Measurements from ENCODE around the gene CSNK2B. TPM values are rescaled to one million over a fixed set of nuclear protein-coding genes. Genes with fewer than 3 reads are reported as not detected.

The CSNK2B gene
- polyA plus RNA-seq, 10 donors: 118 to 150 (median 138) TPM

DNA sequence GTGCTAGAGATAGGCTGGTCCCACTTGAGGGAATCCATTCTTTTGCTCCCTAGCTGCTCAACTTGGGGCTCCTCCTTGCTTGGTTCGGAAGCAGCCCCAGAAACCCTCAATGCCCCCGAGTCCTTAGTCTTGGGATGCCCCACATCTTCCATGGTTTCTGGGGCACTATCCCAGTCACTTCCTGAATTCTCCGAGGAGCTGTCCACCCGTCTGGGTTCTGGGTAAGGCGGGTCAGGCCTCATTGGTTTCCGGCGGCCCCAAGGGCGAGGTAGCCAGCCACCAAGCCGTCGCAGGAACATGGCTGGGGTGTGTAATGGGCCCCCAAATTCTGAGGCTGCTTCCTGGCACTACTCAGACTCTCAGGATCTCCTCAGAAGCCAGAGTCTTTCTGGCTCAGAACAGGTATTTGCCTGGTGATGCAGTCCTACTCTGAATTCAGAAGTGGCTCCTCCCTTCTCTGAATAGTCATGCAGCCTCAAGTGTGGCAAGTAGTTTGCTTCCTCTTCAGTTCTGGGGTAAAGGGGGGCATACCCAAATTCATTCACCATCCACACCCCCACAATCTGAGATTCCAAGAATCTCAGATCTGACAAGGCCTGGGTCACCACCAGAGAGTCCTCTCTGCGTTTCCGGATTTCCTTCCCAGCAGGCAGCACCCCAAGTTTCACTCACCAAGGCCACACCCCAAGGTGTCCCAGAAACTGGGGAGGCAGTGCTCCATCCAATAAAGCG is 6.1 kb upstream of the CSNK2B start:
- peak in 1 of 3 donors; percentile 37 for DNase-seq

DNA sequence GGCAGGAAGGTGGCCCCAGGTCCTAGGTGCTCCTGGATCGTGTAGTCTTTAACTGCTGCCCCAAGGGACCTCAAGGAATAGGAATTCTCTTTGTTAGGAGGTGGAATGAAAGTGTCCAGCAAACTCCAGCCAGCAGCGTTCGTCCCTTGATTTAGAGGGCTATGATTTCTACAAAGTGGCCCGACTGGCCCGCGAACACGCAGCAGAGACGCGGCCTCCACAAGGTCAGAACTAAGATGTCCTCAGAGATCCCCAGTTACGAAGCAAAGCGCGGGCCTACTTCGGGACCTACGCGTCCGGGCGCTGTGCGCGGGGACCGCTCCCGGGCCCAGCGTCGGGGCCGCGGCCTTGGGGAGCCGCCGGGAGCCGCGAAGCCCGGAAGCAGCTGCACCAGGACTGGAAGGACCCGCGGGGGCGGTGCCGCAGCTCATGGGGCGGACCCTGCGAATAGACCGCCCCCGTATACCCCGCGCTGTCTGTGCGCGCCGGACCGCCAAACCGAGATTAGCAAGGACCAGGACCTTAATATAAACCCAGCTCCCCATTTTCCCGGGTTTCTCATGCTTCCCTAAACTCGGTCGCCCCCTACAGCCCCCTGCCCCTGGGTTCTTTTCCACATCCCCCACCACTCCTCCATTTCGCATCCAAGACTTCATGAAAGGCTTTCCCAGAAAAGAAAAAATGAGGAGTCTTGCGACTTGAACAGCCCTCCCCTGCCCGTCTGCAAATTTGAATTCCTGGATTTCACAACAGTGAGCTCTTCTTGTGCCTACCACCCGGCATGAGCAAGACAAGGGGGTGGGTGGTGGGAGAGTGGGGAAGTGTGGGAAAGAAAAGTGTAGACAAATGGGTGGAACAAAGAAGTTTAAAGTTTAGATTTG is 5.3 kb upstream of the CSNK2B start, which contains the start of gene C6orf47:
Gene C6orf47, minus strand, starts transcription at position 398 of the 881 bp plus-strand sequence. CDS start 831 bp downstream, outside the sequence.
- DNase-seq: peak; percentile 83 to 95 (median 90)

- no peak for DNase-seq
Observed at GRCh38 chr6:31661262-31662123, 4.4 kb upstream of the CSNK2B start.

GRCh38 chr6:31662124-31662723 is 3.7 kb upstream of the CSNK2B start:
- DNase-seq: no peak

GRCh38 chr6:31663126-31663960 is 2.5 kb upstream of the CSNK2B start:
- DNase-seq: no peak

DNA sequence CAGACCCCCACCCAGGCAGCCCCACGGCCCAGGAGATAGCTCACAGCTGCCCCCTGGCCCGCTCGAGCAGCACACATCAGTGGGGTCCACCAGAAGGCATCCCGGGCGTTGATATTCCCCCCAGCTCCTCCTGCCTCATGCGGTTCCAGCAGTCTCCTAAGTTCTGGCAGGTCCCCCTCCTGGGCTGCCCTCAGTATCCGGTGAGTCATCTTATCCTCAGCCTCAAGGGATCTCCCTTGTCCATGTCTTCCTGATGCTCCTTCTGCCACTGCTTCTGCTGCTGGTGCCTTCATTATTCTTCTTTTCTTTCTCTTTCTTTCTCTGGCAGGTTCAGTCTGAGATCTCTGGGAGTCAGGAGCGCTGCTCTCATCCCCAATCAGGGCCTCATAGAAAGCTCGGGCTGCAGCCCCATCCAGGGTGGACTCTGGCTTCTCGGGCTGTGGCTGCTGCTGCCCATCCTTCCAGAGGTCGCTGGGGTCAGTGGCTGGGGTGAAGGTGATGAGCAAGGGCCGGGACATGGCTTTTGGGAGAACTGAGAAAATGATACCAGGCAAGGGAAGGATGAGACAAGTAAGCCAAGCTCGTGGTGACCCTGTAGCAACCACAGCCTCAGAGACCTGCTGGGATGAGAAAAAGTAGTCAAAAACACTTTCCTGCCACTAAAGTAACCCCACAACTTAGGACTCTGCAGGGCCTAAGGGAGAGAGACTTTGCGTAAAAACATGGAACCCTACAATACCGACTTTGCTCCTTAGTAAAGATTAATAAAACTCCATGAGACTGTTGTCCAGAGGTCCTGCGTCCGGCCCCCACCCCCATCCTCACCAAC is 1.7 kb upstream of the CSNK2B start:
- peak in 2 of 3 donors; percentile 53 to 72 for DNase-seq

- peak; percentile 97 to 99 (median 97) for DNase-seq
Observed at GRCh38 chr6:31664790-31665500, 935 bp upstream of the CSNK2B start, which contains the start of gene GPANK1. Gene GPANK1, minus strand, starts transcription at chr6:31664997. Its CDS starts 519 bp downstream, at chr6:31664478.

GRCh38 chr6:31666337-31666965 is 571 bp downstream of the CSNK2B start:
- peak in 1 of 3 donors; percentile 20 for DNase-seq

DNA sequence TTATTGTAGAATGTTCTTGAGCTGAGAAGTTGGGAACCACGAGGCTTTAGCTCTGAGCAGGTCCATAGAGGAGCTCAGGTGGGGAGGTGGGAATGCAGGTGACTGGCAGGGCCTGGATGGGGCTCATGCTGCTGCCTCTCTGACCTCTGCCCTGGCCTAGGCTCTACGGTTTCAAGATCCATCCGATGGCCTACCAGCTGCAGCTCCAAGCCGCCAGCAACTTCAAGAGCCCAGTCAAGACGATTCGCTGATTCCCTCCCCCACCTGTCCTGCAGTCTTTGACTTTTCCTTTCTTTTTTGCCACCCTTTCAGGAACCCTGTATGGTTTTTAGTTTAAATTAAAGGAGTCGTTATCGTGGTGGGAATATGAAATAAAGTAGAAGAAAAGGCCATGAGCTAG is 3.8 kb downstream of the CSNK2B start, which contains the start of gene LY6G5B:
Gene LY6G5B, plus strand, starts transcription at position 301 of the 400 bp plus-strand sequence. CDS start 975 bp downstream, outside the sequence.
- no peak for DNase-seq

- no peak for DNase-seq
Observed at GRCh38 chr6:31676322-31676903, 10.5 kb downstream of the CSNK2B start.

DNA sequence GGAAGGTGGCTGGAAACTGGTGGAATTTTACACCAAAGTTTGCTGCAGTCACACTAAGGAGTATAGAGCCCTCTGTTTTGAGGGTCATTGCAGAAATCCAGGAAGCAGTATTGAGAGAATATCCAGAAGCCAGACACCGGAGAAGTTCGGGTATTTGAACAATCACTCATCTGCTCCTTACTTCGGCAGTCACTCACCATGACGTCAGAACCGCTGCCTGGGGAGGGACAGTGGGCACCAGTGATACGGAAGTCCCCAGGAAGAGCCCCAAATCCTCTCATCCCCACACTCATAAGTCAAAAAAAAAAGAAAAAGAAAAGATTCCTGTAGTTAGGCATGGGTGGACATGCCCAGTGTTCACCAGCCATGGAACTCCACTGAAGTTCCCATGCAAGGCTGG is 11.0 kb downstream of the CSNK2B start:
- DNase-seq: no peak

DNA sequence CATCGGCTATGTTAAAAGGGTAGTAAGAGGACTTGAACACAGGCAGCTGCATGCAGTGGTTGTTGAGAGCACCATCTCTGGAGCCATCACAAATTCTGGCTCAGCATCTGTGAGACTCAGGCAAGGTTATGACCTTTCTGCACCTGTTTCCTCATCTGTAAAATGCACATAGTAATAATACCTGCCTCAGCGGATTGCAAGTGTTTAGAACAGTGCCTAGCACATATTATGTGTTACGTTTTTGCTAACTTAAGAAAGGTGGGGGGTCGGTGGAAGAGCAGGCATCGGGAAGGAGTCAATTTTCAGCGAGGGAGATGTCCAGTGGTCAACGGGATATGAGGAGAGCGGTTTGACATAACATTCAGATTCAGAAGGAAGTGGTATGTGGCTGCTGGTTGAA is 12.1 kb downstream of the CSNK2B start:
- DNase-seq: no peak

DNA sequence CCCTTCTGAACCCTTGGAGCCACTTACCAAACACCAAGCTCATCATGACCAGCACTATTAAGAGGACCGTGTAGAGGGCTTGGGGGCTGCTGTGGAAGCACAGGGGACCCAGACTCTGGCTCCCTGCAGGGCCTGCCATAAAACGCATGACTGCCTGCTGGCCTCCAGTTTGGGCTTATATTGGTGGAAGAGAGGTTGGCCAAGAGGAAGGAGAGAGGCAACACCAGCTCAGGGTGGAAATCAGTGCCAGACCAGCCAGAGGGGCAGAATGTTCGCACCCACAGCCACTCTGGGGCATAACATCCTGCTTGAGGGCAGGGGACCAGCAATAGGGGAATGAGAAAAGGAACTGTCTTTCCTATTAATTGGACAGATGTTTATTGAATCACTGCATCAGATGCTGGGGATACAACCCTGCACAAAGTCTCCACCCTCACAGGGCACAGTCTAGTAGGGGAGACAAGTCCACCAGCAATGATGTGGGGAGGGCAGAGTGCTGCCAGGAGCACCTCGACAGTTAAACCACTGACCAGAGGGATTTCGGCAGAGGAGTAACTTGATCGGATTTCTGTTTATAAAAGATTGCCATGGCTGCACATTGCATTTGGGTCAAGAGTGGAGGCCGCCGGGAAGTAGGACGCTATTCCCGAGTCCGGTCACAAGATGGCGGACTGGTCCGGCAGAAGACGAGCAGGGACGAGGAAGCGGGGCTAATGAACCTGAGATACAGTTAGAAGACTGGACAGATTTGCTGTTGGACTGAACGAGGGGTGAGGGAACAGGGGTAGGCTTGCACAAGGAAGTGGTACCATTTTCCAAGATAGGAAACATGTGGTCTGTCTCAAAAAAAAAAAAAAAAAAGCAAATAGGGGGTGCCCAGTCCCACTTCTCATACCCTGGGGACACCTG is 14.6 kb downstream of the CSNK2B start, which contains the start of gene LY6G5C:
Gene LY6G5C, minus strand, starts transcription at position 842 of the 909 bp plus-strand sequence. Its CDS starts 694 bp downstream, at position 148.
- peak; percentile 78 to 95 (median 90) for DNase-seq

DNA sequence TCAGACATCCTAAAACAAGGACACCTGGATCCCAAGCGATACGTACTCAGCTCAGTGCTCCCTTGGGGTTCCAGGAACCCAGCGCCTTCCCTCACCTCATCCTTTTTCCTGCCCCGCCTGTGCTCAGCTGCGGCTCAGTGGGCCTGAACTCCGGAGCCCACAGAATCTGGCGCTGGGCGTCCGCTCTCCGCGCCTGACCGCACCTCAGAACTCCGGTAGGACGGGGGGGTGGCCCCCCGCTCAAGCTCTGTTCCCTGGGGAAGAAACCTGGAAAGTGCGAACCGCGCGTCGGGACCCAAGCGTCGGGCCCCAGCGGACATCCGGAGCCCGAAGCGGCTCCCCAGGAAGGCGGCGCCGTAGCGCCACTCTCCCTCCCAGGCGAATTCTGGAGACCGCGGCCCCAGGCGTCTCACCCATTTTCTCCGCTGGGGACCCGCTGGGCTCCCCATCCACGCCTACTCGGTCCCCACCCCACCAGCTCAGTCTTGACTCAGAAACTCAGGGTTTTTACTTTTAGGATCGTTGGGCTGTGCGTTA is 15.3 kb downstream of the CSNK2B start:
- DNase-seq: no peak

GRCh38 chr6:31683591-31683990 is 17.7 kb downstream of the CSNK2B start:
- DNase-seq: peak in 1 of 3 donors; percentile 33

GRCh38 chr6:31686483-31686882 is 20.6 kb downstream of the CSNK2B start:
- no peak for DNase-seq
